HFF-Myc (cell line): ENCODE data around the gene REEP6.
A peak's percentile ranks its signal among the peaks of the same experiment; 100 is the strongest.

Experiments used
- DNase-seq: peaks from one replicate; pipeline ENCODE4 v3.0.0-alpha.2; 2011; ENCODE audit warnings: low read depth; ENCODE audit errors: extremely low read depth
- H3K4me3 ChIP-seq: replicated peaks from 2 replicates; pipeline ENCODE4 v1.5.1; 2011; ENCODE audit warnings: low read depth, mild to moderate bottlenecking, control low read depth, low read length
- TF ChIP-seq, protein P1 (sequence below): IDR thresholded peaks from 2 replicates; pipeline ENCODE4 v1.5.1; 2012; ENCODE audit warnings: mild to moderate bottlenecking, low read depth, low read length, control low read depth; ENCODE audit errors: missing control alignments

Gene REEP6

DNA sequence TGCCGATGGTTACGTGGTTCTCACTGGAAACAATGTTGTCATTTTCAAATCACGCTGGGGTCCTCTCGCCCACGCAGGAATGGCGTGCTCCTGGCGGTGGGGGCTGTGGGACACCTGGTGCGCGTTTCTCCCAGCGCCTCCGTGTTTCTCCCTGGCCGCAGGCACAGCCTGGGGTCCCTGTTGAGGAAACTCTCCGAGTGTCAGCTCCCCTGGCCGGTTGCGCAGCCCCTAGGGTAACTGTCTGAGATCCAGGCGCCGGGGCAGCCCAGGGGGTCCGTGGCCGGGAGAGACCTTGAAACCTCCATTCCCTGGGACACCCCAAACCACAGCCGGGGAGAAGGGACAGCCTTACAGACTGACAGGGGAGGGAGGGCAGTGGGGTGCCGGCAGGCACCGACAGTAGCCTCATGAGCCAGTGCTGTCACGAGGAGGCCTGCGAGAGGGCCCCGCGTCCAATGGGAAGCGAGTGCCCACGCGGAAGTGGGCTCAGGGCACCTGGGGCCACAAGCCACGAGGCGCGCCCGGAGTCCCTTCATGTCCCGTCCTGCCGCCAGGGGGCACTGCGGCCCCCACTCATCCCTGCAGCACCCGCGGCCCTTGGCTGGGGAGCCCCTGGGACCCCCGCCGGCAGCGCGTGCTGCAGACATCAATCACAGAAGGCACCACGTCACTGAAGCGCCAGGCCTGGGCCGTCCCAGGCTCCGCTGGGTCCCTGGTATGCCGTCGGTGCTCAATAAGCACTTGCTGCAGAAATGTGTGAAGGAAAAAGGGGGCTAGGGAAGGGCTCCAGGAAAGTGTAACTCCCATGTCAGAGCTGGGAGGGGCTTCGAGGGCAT lies 12.3 kb downstream of the REEP6 start:
- no peak for DNase-seq
- H3K4me3 ChIP-seq: no peak overlapping the region

DNA sequence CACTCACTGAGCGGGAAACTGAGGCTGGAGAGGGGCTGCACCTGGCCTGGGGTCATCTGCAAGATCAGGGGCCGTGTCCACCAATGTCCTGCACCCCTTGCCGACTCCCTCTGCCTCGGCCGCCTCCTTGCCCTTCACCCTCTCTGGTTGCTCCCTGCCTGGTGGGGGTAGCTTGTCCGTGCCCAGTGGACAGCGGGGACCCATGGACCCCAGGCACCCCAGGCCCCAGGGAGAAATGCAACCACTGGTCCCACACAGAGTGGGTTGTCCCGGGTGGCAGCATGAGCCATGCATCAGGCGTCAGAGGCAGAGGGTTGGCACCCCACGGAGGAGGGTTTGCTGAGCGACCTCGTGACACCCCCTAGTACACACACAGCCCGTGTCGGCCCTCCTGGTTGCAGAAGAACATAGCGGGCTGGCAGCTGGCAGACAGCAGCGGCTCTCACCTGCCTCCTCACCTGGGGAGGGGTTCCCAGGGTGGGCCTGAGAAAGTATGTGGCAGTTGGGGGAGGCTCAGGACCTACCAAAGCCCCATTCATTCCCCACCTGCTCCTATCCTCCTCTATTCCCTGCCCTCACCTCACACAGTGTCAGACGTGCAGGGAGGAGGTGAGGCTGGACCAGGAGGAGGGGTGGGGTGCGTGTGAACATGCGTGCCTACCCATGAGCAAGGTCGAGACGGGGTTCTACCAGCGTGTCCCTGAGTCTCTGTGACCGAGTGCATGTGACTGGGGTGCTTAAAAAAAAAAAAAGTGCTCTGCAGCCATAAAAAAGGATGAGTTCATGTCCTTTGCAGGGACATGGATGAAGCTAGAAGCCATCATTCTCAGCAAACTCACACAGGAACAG lies 13.2 kb downstream of the REEP6 start:
- TF ChIP-seq, protein P1, sequence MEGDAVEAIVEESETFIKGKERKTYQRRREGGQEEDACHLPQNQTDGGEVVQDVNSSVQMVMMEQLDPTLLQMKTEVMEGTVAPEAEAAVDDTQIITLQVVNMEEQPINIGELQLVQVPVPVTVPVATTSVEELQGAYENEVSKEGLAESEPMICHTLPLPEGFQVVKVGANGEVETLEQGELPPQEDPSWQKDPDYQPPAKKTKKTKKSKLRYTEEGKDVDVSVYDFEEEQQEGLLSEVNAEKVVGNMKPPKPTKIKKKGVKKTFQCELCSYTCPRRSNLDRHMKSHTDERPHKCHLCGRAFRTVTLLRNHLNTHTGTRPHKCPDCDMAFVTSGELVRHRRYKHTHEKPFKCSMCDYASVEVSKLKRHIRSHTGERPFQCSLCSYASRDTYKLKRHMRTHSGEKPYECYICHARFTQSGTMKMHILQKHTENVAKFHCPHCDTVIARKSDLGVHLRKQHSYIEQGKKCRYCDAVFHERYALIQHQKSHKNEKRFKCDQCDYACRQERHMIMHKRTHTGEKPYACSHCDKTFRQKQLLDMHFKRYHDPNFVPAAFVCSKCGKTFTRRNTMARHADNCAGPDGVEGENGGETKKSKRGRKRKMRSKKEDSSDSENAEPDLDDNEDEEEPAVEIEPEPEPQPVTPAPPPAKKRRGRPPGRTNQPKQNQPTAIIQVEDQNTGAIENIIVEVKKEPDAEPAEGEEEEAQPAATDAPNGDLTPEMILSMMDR: no peak
- no peak for DNase-seq
- no peak overlapping the region for H3K4me3 ChIP-seq

More for the DNA sequence above, 12.3 kb downstream of the REEP6 start:
- TF ChIP-seq, protein P1: peak; percentile 81

DNA sequence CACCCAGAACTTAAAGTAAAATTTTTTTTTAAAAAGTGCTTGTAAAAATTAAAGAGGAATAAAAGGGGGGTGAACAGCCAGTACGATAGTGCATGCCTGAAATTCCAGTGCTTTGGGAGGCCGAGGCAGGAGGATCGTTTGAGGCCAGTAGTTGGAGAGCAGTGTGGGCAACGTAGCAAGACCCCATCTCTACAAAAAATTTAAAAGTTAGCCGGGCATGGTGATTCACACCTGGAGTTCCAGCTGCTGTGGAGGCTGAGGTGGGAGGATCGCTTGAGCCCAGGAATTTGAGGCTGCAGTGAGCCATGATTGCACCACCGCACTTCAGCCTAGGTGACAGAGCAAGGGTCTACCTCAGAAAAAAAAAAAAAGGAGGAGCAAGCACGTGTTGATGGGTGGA lies 14.0 kb downstream of the REEP6 start:
- H3K4me3 ChIP-seq: no peak overlapping the region
- no peak for DNase-seq
- TF ChIP-seq, protein P1: no peak

DNA sequence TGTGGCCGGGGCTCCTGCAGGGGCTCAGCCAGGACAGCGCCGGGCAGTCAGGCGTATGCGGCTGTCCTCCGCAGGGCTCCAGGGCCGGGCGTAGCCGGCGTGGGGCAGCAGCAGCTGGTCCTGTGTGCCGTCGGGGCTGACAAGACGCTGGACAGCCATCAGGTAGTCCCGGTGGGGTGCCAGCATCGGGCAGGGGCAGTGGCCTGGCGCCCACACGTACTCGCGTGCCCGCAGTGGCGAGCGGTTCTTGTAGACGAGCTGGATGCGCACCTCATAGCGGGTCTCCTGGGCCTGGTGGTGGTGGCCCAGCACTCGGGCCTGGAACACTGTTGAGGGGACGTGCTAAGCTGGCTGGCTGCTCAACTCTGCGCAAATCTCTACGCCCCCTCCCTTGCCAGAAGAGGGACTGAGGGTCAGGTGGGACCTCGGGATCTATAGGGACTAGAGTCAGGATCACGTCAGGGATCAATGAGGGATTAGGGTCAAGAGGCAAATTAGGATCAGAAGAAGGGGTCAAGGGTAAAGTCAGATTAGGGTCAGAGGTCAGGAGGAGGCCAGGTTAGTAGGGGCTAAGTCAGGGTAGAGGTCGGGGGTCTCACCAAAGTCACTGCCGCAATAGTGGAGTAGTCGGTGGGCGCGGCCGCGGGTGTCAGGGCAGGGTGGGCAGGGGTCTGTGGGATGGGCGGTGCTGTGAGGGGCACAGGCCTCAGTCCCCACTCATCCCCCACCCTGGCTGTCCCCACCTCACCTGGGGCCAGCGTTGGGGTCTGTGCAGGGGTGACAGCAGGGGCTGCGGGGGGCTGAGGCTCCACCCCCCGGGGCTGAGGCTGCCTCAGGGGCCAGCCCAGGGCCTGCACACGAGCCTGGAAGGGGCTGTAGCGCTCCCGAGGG lies 15.3 kb downstream of the REEP6 start:
- H3K4me3 ChIP-seq: no peak overlapping the region
- TF ChIP-seq, protein P1: no peak
- no peak for DNase-seq

DNA sequence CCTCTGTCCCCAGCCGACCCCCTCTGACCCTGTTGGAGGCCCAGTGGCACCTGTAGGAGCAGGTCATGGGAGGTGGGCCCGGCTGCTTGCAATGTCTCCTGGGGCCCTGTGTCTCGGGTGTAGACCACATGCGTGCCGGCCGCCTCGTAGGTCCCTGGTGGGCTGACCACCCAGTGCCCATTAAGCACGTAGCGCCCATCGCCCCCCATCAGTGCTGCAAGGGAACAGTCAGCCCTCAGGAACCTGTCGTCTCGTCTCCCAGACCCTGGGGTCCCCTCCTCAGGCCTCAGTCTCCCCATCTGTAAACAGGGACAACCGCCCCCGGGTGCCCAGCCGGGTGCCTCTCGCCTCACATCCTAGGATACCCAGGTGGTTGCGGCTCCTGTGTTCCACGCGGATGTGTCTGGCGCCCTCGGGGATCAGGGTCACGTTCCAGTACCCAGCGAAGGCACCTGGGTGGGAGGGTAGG lies 16.2 kb downstream of the REEP6 start:
- TF ChIP-seq, protein P1: no peak
- DNase-seq: no peak
- H3K4me3 ChIP-seq: no peak overlapping the region
